ENCODE data around the gene THOC1.

The THOC1 gene

GRCh38 chr18:213505-213904 lies 54.3 kb downstream of the THOC1 start:
- DNase-seq: no peak

GRCh38 chr18:212780-213179 lies 55.1 kb downstream of the THOC1 start:
- DNase-seq: no peak

GRCh38 chr18:211582-211981 lies 56.3 kb downstream of the THOC1 start:
- DNase-seq: no peak

GRCh38 chr18:210733-211132 lies 57.1 kb downstream of the THOC1 start:
- no peak for DNase-seq

- no peak for DNase-seq
Observed at GRCh38 chr18:210075-210474, 57.8 kb downstream of the THOC1 start.

- DNase-seq: no peak
Observed at GRCh38 chr18:199768-200167, 68.1 kb downstream of the THOC1 start.

GRCh38 chr18:199214-199613 lies 68.6 kb downstream of the THOC1 start:
- no peak for DNase-seq

- no peak for DNase-seq
Observed at GRCh38 chr18:195651-196050, 72.2 kb downstream of the THOC1 start.

GRCh38 chr18:192801-193200 lies 75.0 kb downstream of the THOC1 start:
- no peak for DNase-seq

GRCh38 chr18:191725-192124 lies 76.1 kb downstream of the THOC1 start:
- DNase-seq: no peak

GRCh38 chr18:189254-189653 lies 78.6 kb downstream of the THOC1 start:
- DNase-seq: no peak

GRCh38 chr18:183769-184168 lies 84.1 kb downstream of the THOC1 start:
- no peak for DNase-seq

GRCh38 chr18:181711-182110 lies 86.1 kb downstream of the THOC1 start:
- no peak for DNase-seq

- DNase-seq: no peak
Observed at GRCh38 chr18:179499-179898, 88.3 kb downstream of the THOC1 start.

GRCh38 chr18:172361-172760 lies 95.5 kb downstream of the THOC1 start:
- DNase-seq: no peak
